AG04450 (cell line): ENCODE measurements around the gene PVR. TPM values are rescaled to one million over a fixed set of nuclear protein-coding genes. Genes with fewer than 3 reads are reported as not detected.
"Not testable (repeated sequence)": the region's sequence is repeated elsewhere in the genome, so short reads cannot be mapped to it uniquely, and the experiment has no call there.

ENCODE experiments used
- CTCF ChIA-PET: fragments of 300-600, 350-600 bp; formaldehyde crosslinking; extraction: SDS; loops from one replicate; lab custom pipeline; 2022; ENCODE audit warnings: antibody characterized with exemption, inconsistent platforms; lab: Charles Lee
- POLR2A ChIA-PET: fragments of 350-600 bp; formaldehyde crosslinking; extraction: SDS; loops from one replicate; lab custom pipeline; 2021; ENCODE audit warnings: antibody characterized with exemption, inconsistent platforms; lab: Yijun Ruan, JAX
- DNase-seq: peaks from one replicate; pipeline ENCODE4 v3.0.0-alpha.2; 2011; ENCODE audit warnings: low read depth, low spot score
- H3K27ac ChIP-seq: one replicate; pipeline ENCODE4 v1.5.1; 2012; ENCODE audit warnings: low read depth, low read length, control low read depth
- H3K27me3 ChIP-seq: one replicate; pipeline ENCODE4 v1.6.0; 2012; ENCODE audit warnings: low read length; ENCODE audit not compliant: control insufficient read depth, insufficient read depth
- H3K4me3 ChIP-seq: 2 replicates; pipeline ENCODE4 v1.5.1; 2011; ENCODE audit warnings: mild to moderate bottlenecking, low read depth, low read length, control low read depth
- H3K9me3 ChIP-seq: 2 replicates; pipeline ENCODE4 v1.5.1; 2012; ENCODE audit warnings: low read length; ENCODE audit not compliant: control insufficient read depth, insufficient read depth
- CTCF ChIP-seq: IDR thresholded peaks from 2 replicates; pipeline ENCODE4 v1.5.1; 2011; ENCODE audit warnings: low read depth, low read length, control low read depth, inconsistent platforms
- polyA plus RNA-seq: library from polyadenylated mRNA; depleted of rRNA; stranded (reverse); fragments of >200 nt; gene quantifications from 2 replicates; pipeline ENCODE4 v1.2.3, GENCODE V29; 2011

The PVR gene
- polyA plus RNA-seq, 1 experiment, result 125 TPM

- DNase-seq, result no peak
- Histone ChIP-seq H3K9me3 (peaks cover 4% of the 10 kb centered on the region), H3K4me3 (no peak overlapping the region), H3K27me3 (no peaks in the 10 kb centered on the region), H3K27ac (peak overlapping the region; percentile 21)
- ChIA-PET CTCF (interaction anchor here (1.0 kb wide), 1 partner anchor 9 kb away, joined by 4 read pairs; no protein-coding TSS in a partner anchor), POLR2A (interaction anchor here (0.5 kb wide), 1 partner anchor 12 kb away, joined by 3 read pairs; no protein-coding TSS in a partner anchor)
- no peak for TF ChIP-seq CTCF
Measured at GRCh38 chr19:44666852-44667556, 23.3 kb downstream of the PVR start.

- peaks cover 4% of the 10 kb centered on the region for H3K9me3 ChIP-seq
- DNase-seq, result no peak
- CTCF ChIA-PET, result no interaction called here
- POLR2A ChIA-PET, result interaction anchor here (0.7 kb wide), 2 partner anchors 11 to 81 kb away, joined by 3 read pairs; no protein-coding TSS in a partner anchor
- TF ChIP-seq CTCF, result no peak
- H3K27ac ChIP-seq, result no peak overlapping the region
- no peak overlapping the region for H3K4me3 ChIP-seq
- H3K27me3 ChIP-seq, result no peaks in the 10 kb centered on the region
Measured at GRCh38 chr19:44668985-44669764, 25.5 kb downstream of the PVR start.

- CTCF ChIA-PET, H3K27ac ChIP-seq, H3K4me3 ChIP-seq, DNase-seq, H3K9me3 ChIP-seq, H3K27me3 ChIP-seq, POLR2A ChIA-PET: not testable (repeated sequence)
Measured at GRCh38 chr19:44670027-44670426, 26.3 kb downstream of the PVR start.

GRCh38 chr19:44671400-44671799 is 27.7 kb downstream of the PVR start, which contains the start of gene CEACAM19:
TSS of gene CEACAM19 (plus strand) at chr19:44671482. CDS start at chr19:44671932, 450 bp downstream.
- POLR2A ChIA-PET, result interaction anchor here (0.6 kb wide), 1 partner anchor 174 kb away, joined by 6 read pairs; no protein-coding TSS in a partner anchor
- Histone ChIP-seq H3K4me3 (no peak within 1 kb of the TSS), H3K27ac (no peak within 1 kb of the TSS), H3K27me3 (no peaks in the 10 kb centered on the region), H3K9me3 (peaks cover 4% of the 10 kb centered on the region)
- CTCF ChIA-PET, result no interaction called here
- DNase-seq, result no peak
- TF ChIP-seq CTCF, result no peak

GRCh38 chr19:44672226-44672625 is 28.5 kb downstream of the PVR start:
- DNase-seq, result no peak
- no peak overlapping the region for H3K4me3 ChIP-seq
- POLR2A ChIA-PET, result no interaction called here
- H3K27me3 ChIP-seq, result no peaks in the 10 kb centered on the region
- H3K9me3 ChIP-seq, result peaks cover 4% of the 10 kb centered on the region
- CTCF ChIA-PET, result no interaction called here
- H3K27ac ChIP-seq, result no peak overlapping the region
- no peak for TF ChIP-seq CTCF
